Tongue (tissue), 2 donors: ENCODE measurements around the gene GLRA1. TPM values are rescaled to one million over a fixed set of nuclear protein-coding genes. Genes with fewer than 3 reads are reported as not detected.
A peak's percentile ranks its signal among the peaks of the same experiment; 100 is the strongest.
"Not testable (repeated sequence)": the region's sequence is repeated elsewhere in the genome, so short reads cannot be mapped to it uniquely, and the experiment has no call there.

Experiments used
- DNase-seq: peaks from one replicate; pipeline ENCODE4 v3.0.0-alpha.2; 2015
- total RNA-seq: library from RNA; depleted of rRNA; stranded (reverse); fragments of >200 nt; gene quantifications from one replicate; pipeline ENCODE4 v1.2.3, GENCODE V29; 2014

The GLRA1 gene
- total RNA-seq, 1 donor from 2014 or later, result not detected

DNA sequence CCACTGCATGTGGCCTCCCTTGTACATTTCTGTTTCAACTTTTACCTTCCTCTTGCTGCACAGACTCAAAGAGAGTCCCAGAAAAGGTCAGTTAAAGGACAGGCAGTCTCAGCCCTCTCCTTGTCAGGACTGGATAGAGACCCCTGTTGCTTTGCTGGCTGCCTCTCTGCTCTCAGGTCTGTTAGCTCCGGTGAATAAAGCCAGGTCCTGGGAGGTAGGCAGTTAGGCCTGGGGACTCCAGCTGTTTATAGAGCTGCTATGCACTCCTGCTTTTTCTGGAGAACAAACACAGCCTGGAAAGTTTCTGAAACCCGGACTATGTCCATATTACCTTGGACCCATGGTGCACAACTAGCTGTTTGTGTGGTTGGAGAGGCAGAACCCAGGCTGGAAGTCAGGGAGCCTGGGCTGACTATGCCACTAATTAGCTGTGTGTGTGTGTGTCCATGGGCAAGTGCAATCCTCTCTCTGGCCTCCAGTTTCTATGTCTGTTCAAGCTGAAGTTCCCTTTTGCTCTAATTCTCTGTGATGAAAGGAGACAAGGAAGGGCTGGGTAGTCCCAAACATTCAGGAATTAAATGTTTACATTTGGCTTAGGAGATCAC lies 42.9 kb downstream of the GLRA1 start:
- DNase-seq, result no peak

DNA sequence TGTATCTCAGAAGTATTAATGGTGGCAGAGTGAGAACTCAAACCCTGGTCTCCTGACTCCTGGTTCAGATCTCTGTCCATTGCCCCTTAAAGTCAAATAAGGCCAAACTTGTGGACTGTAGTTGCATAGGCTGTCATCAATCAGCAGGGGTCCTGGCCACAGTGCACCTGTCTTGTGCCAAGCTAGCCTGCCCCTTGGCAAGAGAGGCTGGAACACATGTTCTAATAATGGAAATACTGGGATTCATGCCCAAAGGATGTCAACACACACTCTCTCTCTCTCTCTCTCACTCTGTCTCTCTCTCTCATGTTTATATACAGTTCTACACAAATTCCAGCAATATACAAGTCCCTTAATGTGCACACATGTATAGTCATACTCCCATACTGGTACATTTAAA lies 44.3 kb downstream of the GLRA1 start:
- DNase-seq, result peak; percentile 67

DNA sequence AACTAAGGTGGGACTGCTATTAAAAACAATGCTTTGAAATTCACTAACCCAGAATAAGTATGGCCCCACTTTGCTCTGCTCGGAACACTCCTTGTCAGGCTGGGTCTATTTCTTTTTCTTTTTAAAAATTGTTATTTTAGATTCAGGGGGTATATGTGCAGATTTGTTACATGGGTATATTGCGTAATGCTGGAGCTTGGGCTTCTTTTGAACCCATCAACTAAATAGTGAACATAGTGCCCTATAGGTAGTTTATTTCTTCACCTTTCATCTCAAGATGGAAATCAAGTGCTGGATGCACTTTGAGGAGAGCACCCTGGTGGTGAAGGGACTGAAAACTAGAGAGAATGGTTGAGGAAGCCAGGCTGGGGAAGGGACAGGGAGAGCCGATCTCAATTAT lies 51.0 kb downstream of the GLRA1 start:
- no peak for DNase-seq

DNA sequence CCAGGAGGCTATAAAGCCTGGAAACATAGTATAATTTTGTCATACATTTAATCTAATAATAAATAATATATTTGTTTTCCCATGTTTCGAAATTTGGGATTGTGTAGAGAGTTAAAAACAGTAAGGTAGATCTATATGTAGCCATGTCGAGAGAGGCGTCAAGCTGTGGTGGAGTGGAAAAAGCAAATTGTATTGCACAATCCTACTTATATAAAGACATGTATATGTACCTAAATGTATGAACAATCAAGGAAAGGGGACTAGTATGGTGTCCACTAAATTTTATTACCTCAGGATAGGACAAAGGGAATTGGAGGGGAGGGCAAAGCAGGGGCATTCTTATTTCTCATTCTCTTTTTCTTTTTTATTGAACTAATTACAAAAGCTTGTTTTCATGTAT lies 52.0 kb downstream of the GLRA1 start:
- DNase-seq, result no peak

DNA sequence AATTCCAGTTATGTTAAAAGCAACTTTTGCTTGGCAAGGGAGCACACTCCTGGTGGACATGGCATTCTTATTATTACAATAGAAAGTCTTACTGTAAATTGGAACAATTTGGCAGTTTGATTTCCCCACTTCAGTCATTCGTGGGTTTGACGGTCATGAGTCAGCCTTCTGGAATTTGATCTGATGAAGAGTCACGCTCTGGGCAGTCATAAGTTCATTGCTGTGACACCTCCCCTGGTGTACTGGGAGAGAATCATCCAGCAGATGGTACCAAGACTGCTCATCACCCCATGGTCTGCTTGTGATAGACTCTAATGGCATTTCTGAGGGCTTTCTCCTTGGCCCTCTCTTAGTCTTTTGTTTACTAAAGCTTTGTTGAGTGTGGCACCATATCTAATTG lies 53.8 kb downstream of the GLRA1 start:
- DNase-seq, result no peak

DNA sequence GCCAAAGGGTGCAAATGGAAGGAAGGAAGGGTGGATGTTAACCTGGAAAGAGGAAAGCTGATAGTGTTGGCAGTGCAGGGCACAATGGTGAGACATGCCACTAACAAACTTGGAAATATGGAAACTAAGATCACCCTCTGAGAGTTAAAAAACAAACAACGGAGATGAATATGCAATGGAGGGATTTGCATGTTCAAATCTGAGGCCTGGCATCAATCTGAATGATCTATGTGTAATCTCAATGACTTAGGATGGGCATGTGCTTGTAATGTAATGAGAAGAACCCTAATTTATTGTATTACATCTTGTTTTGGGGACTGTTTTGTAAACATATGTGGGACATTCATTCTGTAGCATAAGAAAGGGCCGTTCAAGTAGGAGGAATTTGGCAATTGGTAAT lies 54.4 kb downstream of the GLRA1 start:
- DNase-seq, result no peak

DNA sequence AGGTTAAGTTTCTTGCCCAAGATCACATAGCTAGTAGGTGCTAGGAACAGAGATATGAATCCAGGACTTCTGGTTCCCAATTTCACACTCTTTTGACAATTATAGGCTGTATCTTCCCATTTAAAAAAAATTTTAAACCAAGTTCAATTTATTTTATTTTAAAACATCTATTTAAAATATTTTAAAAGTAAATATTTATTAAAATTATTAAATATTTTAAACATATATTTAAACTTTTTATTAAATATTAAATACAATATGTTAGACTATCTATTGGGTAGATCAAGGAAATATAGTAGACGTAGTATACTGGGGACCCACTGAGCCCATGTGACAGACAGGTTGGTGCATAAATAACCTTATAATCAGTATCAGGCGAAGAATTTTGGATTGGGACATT lies 54.8 kb downstream of the GLRA1 start:
- DNase-seq, result no peak

DNA sequence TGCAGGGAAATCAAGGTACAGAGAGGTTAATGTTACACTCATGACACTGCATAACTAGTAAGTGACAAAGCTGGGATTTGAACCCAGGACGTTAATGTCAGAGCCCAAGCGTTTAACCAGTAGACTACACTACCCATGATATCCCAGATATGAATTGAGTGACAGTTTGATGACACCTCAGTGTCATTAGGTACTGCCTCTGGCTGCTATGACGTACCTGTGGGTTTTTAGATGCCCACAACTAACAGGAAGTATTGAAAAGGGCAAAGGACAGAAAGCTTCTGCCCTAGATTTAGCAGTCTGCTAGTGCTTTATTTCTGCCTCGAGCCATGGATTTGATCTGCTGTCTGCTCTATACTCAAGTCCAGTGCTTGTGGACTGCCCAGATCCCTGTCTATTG lies 56.2 kb downstream of the GLRA1 start:
- DNase-seq, result no peak

DNA sequence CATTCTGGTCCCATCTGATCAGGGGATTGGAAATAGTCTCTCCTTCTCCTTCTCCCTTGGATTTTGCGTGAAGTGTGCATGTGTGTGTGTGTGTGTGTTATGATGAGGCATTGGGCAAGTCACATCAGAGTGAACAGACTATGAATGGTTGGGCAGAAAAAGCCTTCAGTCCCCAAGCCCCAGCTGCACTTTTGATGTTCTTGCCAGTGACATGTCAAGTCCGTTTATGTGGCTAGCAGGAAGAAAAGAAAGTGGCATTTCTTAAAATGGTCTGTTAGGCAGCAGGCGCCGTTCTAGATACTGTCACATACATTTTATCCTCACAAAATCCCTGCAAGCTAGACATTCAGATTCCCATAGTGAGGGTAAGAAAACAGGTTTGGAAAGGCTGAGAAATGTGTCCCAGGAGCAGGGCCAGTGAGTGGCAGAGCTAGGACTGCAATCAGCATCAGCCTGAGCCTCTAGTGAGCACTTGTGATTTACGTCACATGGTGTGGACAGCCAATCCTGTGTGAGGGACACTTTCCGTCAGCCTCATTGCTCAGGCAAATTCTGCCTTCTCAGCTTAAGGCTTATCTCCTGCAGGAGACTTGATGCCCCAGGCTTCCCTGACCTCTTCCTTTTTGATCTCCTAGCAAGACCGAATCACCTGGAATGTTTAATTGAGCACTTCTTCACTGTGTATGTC lies 60.4 kb downstream of the GLRA1 start:
- DNase-seq, result no peak

DNA sequence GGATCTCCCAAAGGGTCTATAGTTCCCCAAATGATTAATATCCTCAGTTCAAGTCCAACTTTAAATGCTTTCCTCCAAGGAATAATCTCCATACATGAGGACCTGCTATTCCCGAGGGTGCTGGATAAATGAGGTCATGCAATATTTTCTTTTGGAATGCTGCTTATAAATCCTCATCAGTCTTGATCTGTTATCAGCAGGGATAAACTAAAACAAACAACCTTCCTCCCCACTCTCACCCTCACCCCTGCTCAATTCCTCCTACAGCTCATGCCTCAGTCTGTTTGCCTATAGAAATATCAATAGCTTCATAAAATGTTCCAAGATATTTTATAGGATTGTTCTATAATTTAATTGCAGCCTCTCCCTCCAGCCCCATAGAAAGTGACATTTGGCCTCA lies 61.1 kb downstream of the GLRA1 start:
- no peak for DNase-seq

DNA sequence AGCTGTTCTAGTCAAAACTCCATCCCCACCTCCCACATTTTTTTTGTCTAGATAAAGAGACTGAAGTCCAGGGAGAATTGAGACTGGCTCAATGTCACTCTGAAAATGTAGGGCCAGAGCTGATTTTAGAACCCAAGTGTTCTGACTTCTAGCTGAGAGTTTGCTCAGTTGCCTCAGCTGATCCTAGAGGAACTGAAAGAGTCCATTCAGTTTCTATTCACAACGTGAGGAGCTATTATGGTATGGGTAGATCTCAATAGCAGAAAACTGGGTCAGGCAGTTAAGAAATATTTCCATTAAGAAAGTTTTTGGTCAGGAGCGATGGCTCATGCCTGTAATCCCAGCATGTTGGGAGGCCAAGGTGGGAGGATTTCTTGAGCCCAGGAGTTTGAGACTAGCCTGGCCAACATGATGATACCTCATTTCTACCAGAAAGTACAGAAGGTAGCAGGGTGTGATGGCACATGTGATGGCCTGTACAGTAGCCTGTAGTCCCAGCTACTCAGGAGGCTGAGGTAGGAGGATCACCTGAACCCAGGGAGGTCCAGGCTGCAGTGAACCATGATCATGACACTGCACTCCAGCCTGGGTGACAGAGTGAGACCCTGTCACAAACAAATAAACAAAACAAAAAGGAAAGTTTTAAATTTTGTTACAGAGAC lies 61.7 kb downstream of the GLRA1 start:
- DNase-seq, result no peak

DNA sequence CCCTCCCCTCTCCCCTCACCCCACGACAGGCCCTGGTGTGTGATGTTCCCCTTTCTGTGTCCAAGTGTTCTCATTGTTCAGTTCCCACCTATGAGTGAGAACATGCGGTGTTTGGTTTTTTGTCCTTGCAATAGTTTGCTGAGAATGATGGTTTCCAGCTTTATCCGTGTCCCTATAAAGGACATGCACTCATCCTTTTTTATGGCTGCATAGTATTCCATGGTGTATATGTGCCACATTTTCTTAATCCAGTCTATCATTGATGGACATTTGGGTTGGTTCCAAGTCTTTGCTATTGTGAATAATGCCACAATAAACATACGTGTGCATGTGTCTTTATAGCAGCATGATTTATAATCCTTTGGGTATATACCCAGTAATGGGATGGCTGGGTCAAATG lies 63.8 kb downstream of the GLRA1 start:
- not testable (repeated sequence) for DNase-seq

DNA sequence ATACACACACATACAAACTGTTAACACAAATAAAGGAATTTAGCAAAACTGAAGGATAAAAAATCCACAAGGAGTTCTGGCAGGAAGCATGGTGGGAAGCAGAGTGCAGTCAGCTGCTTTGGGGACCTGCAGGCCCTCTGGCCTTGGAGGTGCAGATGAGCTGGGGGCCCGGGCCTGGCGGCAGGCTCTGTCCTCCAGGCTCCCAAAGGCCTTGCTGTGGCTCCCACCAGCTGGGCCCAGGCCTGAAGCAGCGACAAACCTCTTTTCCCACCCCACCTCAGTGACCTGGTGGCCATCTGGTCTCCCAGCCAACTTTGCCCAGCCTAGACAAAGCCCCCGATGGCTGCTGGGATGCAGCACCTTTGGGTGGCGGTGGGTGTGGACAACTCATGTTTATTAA lies 67.8 kb downstream of the GLRA1 start:
- DNase-seq, result no peak

DNA sequence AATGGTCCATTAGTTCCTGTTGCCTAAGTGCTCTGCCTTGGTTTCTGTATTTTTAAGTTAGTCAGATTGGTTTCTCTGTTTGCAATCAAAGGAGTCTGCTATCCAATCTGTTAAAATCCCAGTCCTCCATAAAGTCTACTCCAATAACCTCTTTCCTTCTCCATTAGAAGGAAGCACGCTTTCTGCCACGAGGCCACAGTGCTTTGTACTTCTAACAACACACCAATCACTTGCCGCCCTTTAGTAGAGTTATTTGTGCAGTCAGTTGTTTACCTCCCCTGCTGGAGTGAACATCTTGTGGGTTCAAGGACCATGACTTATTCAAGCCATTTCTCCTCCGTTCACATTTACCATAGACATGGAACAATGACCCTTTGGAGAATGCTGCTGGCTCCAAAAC lies 69.0 kb downstream of the GLRA1 start:
- DNase-seq, result no peak

DNA sequence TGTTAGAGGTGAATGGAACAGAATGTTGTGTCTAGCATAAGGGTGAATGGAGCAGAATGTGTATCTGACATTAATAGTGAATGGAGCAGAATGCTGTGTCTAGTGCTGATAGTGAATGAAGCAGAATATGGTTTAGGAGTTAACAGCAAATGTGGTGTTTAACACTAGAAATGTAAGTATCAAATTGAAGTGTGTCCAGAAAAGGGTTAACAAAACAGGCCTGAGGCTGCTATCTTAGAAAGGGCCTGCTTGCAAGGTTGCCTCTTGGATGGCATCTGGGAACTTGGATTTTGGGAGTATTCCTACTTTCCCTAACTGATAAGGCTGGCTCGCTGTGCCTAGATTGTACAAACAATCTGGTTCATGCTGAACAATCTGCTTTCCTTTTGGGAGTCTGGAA lies 76.8 kb downstream of the GLRA1 start:
- DNase-seq, result no peak

DNA sequence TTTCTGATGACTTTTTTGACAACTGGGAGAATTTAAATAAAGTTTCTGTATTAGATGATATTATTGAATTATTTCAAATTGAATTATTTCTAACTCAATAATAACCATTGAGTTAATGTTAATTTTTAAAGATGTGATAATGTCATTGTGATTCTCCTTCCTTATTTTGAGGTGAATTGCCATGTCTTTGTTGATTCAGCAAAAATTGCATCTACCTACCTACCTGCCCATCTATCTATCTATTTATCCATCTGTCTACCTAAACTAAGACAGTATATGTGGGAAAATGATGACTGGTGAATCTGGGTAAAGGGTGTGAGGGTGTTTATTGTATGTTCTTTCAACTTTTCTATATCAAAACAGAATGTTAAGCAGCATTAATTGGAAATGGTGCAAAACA lies 77.9 kb downstream of the GLRA1 start:
- no peak for DNase-seq

DNA sequence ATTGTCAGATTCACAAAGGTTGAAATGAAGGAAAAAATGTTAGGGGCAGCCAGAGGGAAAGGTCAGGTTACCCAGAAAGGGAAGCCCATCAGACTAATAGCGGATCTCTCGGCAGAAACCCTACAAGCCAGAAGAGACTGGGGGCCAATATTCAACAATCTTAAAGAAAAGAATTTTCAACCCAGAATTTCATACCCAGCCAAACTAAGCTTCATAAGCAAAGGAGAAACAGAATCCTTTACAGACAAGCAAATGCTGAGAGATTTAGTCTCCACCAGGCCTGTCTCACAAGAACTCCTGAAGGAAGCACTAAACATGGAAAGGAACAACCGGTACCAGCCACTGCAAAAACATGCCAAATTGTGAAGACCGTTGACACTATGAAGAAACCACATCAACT lies 91.8 kb downstream of the GLRA1 start:
- DNase-seq, result not testable (repeated sequence)

DNA sequence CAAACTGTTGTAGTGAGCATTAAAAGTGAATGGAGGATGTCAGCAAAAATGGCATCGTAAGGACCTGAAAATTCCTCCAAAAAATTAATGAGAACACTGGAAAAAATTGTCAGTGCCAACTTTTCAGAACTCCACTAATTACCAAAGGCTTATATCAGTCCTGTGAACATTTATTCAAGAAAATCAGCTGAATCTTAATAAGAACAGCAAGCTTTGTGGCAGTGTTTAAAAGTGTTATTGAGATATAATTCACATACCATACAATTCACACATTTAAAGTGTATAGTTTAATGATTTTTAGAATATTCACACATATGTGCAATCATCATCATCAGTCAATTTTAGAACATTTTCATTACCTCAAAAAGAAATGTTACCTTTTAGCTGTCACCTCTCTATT lies 95.3 kb downstream of the GLRA1 start:
- no peak for DNase-seq

DNA sequence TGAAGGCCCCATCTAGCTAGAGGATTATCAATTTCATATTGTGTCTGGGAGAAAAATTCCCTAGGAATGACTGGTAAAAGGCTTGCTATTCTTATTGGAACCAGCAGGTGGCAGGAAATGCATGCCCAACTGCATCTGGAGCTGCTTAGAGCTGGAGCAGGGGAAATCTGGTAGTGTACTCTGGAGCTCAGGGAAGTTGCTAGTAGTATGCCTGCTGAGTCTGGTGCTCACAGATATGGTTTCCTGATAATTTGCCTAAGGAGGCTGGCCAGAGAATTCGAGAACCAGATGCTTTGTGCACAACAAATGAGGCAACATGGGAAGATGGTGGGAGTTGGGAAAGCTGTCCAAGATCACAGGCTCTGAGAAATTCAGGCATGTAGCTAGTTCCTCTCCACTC lies 99.2 kb downstream of the GLRA1 start:
- peak; percentile 85 for DNase-seq

DNA sequence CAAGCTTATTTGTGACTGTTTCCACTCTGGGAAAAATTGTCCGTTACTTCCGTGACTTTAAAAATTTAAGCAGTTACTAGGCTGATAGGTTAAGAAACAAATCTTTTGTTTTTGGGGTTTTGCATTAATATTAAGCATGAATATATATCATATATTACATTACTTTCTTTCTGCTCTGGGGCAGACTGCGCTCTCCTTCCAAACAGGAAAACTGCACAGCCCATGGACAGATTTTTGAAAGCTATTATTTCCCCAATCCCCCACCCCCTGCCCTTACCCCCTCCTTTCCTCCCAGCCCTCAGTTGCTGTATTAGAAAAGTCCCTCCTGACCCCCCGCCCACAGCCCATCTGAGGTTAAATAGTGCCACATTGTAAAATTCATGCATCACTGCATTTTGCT lies 102.5 kb downstream of the GLRA1 start:
- DNase-seq, result no peak

DNA sequence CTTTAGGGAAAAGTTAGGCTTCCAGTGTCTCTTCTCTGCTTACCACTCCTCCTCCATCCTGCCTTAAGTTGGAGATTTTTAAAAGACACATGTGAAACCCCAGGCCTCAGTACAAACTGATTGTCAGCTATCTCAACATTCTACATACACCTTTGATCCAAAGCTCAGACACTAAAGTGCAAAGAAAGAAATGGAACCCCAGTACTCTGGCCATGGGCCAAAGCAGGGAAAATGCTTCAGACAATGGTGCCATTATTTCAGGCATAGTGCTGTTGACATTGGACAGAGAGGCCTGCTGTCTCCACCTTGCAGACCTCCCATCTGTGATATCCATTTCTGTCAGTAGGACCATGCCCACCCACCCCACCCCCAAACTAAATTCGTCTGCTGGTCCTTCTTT lies 103.7 kb downstream of the GLRA1 start:
- DNase-seq, result no peak

DNA sequence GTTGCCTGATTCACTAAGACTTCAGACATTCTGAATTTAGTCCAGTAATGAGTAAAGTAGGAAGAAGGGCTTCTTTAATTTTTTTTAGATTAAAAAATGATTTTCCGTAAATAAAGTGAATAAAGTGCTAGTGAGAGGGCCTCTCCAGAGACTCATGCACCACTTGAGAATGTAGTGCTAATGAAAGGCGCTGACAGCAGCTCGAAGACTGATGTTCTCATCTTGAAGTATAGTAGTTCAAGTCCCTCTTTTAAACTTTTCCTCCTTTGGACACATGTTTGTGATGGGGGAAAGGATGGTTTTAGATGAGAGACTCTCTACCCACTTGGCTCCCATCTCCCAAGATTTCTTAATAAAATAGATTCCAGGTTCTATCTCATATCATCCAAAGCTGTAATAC lies 104.4 kb downstream of the GLRA1 start:
- no peak for DNase-seq

DNA sequence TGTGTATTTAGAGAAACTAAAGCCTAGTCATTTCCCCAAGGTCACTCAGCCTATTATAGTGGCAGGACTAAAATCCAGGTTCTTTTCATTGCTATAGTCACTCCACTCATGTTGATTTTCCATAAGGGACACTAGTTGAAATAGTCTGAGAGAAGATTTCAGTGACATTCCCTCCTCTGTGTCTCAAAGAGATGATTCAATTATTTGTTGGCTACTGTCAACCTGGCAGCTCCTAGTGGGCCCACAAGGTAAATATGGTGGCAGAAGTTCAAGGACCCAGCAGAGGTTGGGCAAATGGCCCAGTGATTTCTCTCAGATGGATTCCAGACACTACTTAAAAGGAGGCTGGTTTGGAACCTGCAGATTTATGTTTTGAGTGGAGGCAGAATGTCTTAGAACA lies 104.8 kb downstream of the GLRA1 start:
- DNase-seq, result no peak

DNA sequence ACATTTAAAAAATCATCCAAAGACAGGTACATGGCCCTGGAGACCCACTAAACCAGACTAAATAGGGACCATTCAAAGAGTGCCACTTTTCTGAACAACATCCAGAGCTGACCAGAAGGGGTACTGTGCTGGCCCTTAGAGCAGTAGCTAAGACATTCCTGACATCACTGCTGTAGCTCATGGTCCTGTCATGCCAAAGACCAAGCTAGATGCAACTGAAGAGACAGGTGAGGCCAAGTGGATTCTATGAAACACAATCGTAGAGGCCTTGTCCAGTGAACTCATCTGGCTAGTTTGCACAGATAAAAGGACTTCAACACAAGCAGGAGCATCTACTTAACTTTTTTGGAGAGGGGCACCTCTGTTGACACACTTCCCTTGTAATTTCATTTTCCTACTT lies 109.6 kb downstream of the GLRA1 start:
- DNase-seq, result no peak
